GM13977 (cell line): ENCODE data around the gene ABCC1.
A peak's percentile ranks its signal among the peaks of the same experiment; 100 is the strongest.

ENCODE experiments used
- DNase-seq: peaks from one replicate; pipeline ENCODE4 v3.0.0; 2012; ENCODE audit warnings: low spot score
- in situ Hi-C: fragments of 300-500 bp; cut with MboI; formaldehyde crosslinking; loops from one replicate; pipeline ENCODE4 v1.12.0; 2022; ENCODE audit warnings: low sequenced_read_pairs, low pct_unique_long_range_greater_than_20kb, mixed read lengths, inconsistent platforms; ENCODE audit not compliant: unreplicated experiment
- TF ChIP-seq, protein P1 (sequence below): IDR thresholded peaks from 2 replicates; pipeline ENCODE4 v1.5.1; 2012; ENCODE audit warnings: mild to moderate bottlenecking, control low read depth; ENCODE audit not compliant: insufficient read depth; ENCODE audit errors: extremely low read depth, missing control alignments

ABCC1 gene

DNA sequence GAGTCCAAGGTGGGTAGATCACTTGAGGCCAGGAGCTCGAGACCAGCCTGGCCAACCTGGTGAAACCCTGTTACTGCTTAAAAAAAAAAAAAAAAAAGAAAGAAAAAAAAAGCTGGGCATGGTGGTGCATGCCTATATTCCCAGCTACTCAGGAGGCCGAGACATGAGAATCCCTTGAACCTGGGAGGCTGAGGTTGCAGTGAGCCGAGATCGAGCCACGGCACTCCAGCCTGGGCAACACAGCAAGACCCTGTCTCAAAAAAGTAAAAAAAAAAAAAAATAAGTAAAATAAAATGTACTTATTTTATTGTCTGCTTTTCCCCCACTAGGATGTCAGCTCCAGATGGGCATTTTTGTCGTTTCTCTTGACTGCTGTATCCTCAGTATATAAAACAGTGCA lies 107.7 kb downstream of the ABCC1 start:
- no peak for DNase-seq
- in situ Hi-C loops, result no loop called here
- TF ChIP-seq, protein P1, sequence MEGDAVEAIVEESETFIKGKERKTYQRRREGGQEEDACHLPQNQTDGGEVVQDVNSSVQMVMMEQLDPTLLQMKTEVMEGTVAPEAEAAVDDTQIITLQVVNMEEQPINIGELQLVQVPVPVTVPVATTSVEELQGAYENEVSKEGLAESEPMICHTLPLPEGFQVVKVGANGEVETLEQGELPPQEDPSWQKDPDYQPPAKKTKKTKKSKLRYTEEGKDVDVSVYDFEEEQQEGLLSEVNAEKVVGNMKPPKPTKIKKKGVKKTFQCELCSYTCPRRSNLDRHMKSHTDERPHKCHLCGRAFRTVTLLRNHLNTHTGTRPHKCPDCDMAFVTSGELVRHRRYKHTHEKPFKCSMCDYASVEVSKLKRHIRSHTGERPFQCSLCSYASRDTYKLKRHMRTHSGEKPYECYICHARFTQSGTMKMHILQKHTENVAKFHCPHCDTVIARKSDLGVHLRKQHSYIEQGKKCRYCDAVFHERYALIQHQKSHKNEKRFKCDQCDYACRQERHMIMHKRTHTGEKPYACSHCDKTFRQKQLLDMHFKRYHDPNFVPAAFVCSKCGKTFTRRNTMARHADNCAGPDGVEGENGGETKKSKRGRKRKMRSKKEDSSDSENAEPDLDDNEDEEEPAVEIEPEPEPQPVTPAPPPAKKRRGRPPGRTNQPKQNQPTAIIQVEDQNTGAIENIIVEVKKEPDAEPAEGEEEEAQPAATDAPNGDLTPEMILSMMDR, result no peak

DNA sequence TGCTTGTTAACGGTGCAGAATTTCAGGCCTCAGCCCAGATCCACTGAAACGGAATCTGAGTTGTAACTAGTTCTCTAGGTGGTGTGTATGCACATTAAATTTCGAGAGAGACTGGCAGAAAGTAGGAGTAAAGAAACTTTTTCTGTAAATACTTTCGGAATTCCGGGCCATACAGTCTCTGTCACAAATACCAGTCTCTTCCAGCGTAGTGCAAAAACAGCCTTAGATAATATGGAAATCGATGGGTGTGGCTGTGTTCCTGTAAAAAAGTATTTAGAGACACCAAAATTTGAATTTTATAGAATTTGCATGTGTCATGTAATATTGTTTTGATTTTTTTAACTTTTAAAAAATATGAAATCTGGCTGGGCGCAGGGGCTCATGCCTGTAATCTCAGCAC lies 109.7 kb downstream of the ABCC1 start:
- TF ChIP-seq, protein P1, result no peak
- in situ Hi-C loops, result no loop called here
- DNase-seq, result no peak

DNA sequence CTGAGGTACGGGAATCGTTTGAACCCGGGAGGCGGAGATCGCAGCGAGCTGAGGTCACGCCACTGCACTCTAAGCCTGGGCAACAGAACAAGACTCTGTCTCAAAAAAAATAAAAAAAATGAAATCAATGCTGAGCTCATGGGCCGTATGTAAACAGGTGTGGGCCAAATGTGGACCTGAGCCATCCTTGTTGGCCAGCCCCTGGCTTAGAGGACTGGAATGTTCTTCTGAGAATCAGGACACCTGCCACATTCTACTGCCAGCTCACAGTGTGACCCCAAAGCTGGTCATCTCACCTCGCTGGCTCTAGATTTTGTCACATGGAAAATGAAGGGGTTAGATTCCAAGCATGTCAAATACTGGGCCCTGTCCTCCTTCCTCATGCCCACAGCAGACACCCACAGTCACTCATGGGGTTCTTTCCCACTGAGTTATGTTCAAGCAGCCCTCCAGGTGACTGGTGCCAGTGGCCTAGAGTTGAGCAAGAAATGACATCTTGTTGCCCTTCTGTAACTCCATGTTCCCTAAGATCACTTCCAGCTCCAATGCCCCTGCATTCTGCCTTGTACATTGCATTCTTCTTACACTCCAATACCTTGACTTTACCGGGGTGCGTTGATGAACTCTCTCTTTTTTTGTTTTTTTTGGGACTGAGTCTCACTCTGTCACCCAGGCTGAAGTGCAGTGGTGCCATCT lies 110.6 kb downstream of the ABCC1 start:
- no peak for DNase-seq
- in situ Hi-C loops, result no loop called here
- TF ChIP-seq, protein P1, result no peak

DNA sequence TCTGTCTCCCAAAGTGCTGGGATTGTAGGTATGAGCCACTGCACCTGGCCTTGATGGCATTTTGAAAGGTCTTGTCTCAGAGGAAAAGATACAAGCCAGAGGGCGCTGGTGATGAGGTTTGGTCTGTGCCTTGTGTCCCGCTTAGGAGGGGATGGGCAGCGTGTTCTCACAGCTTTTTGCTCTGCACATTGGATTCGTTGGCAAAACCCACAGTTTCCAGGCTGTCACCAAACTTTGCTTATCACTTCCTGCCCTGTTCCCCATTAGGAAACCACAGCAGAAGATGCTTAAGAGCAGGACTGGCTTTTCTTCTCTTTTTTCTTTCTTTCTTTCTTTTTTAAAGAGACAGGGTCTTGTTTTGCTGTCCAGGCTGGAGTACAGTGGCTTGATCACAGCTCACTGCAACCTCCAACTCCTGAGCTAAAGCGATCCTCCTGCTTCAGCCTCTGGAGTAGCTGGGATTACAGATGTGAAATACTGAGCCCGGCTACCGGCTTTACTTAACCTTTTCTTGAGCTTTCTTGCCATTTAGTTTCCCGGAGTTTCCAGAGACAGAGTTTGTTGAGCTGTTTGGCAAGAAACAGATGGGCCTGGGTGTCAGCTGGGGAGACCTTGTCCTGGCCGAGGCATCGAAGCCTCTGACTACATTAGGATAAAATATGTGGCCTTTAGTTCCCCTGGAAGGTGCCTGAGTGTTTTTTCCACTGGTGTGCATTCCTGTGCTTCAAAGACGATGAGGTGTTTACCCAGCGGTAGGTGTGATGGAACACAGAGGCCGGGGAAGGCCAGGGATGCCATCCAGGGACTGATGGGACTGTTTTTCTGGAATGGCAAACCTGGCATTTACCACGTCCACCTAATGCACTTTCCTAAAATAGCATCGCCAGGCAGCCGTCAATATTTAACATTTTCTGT lies 112.9 kb downstream of the ABCC1 start:
- TF ChIP-seq, protein P1, result peak; percentile 11
- in situ Hi-C loops, result no loop called here
- DNase-seq, result no peak

DNA sequence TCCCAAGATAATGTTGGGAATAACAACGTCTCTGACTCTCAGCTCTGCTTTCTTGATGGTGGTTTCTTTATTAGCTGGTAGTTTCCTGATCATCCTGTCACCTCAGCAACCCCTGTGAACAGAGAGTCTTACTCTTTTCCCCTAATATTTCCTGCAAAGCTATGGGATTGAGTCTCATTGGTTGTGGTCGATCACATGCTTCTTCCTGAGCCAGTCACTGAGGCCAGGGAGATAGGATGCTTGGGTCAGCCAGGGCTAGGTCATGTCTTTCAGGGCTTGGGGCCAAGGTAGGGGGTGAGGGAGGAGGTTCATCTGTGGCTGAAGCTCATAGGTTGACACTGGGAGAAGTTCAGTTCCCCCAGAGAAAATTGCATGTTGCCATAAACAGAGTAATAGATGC lies 114.3 kb downstream of the ABCC1 start:
- no peak for DNase-seq
- in situ Hi-C loops, result no loop called here
- TF ChIP-seq, protein P1, result no peak

DNA sequence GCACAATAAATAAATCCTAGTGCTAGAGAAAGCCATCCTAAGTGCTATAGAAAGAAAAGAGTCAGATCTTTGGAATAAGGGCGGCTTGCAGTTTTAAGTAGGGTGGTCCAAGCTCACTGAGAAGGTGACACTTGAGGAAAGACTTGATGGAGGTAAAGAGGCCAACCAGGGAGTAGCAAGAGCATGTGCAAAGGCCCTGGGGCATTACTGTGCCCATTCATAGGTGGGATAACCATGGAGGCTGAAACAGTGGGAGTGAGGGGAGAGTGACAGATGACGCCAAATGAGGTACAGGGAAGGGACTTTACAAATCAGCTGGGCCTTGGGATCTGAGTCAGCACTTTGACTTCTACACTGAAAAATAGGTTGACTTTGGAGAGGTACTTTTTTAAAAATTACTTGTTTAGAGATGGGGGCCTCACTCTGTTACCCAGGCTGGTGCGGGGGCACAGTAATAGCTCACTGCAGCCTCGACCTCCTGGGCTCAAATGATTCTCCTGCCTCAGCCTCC lies 115.5 kb downstream of the ABCC1 start:
- in situ Hi-C loops, result no loop called here
- TF ChIP-seq, protein P1, result no peak
- no peak for DNase-seq
